GM12872 (cell line): ENCODE measurements around the gene ACCSL.

Source experiments
- CTCF ChIP-seq: IDR thresholded peaks from 3 replicates; pipeline ENCODE4 v1.5.1; 2011; ENCODE audit warnings: low read depth, mild to moderate bottlenecking, low read length, moderate library complexity; ENCODE audit not compliant: insufficient read depth

The ACCSL gene

GRCh38 chr11:44037658-44037998, 10.2 kb upstream of the ACCSL start:
- no peak for TF ChIP-seq CTCF

DNA sequence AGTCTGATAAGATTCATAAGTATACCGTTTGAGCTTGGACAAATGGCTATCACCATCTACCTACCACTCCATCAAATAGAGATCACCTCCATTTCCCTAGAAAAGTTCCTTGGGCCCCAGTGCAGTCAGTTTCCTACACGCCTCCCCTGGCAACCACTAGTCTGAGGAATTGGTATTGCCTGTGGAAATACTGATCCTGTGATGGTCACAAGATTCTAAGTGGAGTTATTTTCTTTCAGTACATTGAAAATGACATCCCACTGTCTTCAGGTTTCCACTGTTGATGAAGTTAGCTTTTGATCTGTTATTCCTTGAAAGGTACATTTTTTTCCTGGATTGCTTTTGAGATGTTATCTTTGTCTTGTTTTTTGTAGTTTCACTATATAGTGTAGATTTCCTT, 4.6 kb upstream of the ACCSL start:
- no peak for TF ChIP-seq CTCF

DNA sequence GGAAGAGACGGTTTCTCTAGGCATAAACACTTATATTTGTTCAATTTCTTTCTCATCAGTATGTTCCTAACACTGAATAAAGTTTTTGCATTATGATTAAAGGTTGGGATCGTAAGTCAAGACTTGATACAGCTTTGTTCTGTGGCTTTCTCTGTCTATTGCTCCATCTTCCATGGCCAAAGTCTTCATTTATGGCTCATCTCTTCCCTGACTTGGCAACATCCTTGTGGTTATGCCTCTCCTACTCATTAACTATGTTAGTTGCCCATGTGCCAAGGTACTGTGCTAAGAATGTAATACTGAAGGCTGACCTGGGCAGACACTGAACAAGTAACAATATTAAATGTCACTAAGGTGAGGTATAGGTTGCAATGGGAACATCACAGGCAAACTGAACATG, 1.6 kb upstream of the ACCSL start:
- TF ChIP-seq CTCF: no peak

DNA sequence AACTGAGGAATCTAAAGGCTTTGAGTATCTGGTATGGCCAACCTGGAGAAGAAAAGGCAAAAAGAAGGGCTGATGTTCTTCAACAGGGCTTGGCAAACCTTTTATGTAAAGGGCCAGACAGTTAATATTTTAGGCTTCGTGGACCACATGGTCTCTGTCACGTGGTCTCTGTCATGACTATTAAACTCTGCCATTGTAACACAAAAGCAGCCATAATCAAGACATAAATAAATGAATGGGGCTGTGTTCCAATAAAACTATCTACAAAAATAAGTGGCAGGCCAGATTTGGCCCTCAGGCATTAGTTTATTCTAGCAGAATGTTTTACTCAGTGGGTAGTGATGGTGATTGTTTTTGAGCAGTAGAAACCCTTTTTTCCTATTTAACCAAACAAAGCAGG, 483 bp upstream of the ACCSL start:
- no peak for TF ChIP-seq CTCF

DNA sequence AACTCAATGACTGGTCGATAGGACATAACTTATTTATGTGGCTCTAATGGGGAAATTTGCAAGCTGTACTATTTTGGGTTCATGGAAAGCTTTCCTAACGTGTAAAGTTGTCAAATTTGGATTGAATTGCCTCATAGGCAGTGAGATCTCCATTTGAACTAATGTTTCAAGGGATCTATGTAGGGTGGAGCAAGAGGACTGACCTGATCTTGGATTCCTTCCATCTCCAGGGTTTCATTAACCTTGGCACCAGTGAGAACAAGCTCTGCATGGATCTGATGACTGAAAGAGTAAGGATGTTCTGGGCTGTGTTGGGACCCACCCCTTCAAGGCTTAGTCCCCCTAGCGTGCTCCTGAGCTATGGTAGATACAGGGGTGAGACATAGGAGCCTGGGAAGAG, 2.1 kb downstream of the ACCSL start:
- TF ChIP-seq CTCF: no peak

- no peak for TF ChIP-seq CTCF
These were observed 3.4 kb downstream of the ACCSL start for GRCh38 chr11:44051171-44051570.

DNA sequence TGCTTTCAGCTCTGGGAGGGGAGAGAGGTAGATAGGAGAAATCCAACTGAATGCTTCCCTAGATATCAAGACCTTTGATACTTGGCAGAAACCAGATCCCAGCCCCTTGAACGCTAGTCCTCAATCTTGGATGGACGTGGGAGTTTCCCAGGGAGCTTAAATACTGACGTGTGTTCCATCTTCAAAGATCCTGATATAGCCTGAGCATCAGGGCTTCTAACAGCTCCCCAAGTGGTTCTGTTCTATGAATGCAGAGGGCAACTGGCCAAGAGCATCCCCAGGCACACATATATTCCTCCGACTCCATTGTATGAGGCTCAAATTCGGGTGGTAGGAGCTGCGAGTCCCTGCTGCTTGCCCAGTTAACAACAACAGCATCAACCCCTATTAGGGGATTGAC, 9.6 kb downstream of the ACCSL start:
- no peak for TF ChIP-seq CTCF

- TF ChIP-seq CTCF: no peak
These were observed 10.5 kb downstream of the ACCSL start for GRCh38 chr11:44058275-44058674.
